DOHH2 (cell line): ENCODE results near the gene FMNL2.

ENCODE experiments used
- H3F3A ChIP-seq: fragments of 200-600 bp; sonication (generic), shearing (Covaris generic); 2 replicates; pipeline ENCODE4 v1.6.0; 2016; ENCODE audit warnings: antibody characterized with exemption, mild to moderate bottlenecking; ENCODE audit not compliant: control insufficient read depth, insufficient read depth
- H3K27ac ChIP-seq: fragments of 200-600 bp; sonication (generic); 2 replicates; pipeline ENCODE4 v1.5.1; 2014; ENCODE audit warnings: low read depth, mild to moderate bottlenecking, low read length, moderate library complexity
- H3K27me3 ChIP-seq: fragments of 200-600 bp; sonication (generic); 2 replicates; pipeline ENCODE4 v1.6.1; 2014; ENCODE audit warnings: mild to moderate bottlenecking, low read length, mixed read lengths; ENCODE audit not compliant: control insufficient read depth
- H3K36me3 ChIP-seq: fragments of 200-600 bp; sonication (generic); 2 replicates; pipeline ENCODE4 v1.6.1; 2014; ENCODE audit warnings: mild to moderate bottlenecking, low read length, moderate library complexity, mixed read lengths; ENCODE audit not compliant: control insufficient read depth
- H3K4me1 ChIP-seq: fragments of 200-600 bp; sonication (generic); 2 replicates; pipeline ENCODE4 v1.6.1; 2014; ENCODE audit warnings: mild to moderate bottlenecking, low read length, mixed read lengths; ENCODE audit not compliant: control insufficient read depth
- H3K4me2 ChIP-seq: fragments of 200-600 bp; sonication (generic); 2 replicates; pipeline ENCODE4 v1.6.0; 2014; ENCODE audit warnings: mild to moderate bottlenecking, low read length, moderate library complexity
- H3K4me3 ChIP-seq: fragments of 200-600 bp; sonication (generic); 2 replicates; pipeline ENCODE4 v1.5.1; 2014; ENCODE audit warnings: mild to moderate bottlenecking, low read length, mixed read lengths
- H3K79me2 ChIP-seq: fragments of 200-600 bp; sonication (generic); 2 replicates; pipeline ENCODE4 v1.6.1; 2014; ENCODE audit warnings: mild to moderate bottlenecking, low read length, mixed read lengths; ENCODE audit not compliant: control insufficient read depth
- H3K9me2 ChIP-seq: fragments of 200-600 bp; sonication (generic); replicated peaks from 2 replicates; pipeline ENCODE4 v1.6.1; 2014; ENCODE audit warnings: mild to moderate bottlenecking, low read length, mixed read lengths; ENCODE audit not compliant: control insufficient read depth
- H3K9me3 ChIP-seq: fragments of 200-600 bp; sonication (generic); 2 replicates; pipeline ENCODE4 v1.6.1; 2014; ENCODE audit warnings: antibody characterized with exemption, low read length, mixed read lengths; ENCODE audit not compliant: control insufficient read depth, insufficient read depth
- H4K20me1 ChIP-seq: fragments of 200-600 bp; sonication (generic); 2 replicates; pipeline ENCODE4 v1.6.0; 2014; ENCODE audit warnings: low read depth, mild to moderate bottlenecking, antibody characterized with exemption, low read length, moderate library complexity; ENCODE audit not compliant: control insufficient read depth, insufficient read depth
- EZH2phosphoT487 ChIP-seq: fragments of 200-600 bp; sonication (generic); IDR thresholded peaks from 2 replicates; pipeline ENCODE4 v1.6.1; 2017; ENCODE audit warnings: borderline replicate concordance, mild to moderate bottlenecking, antibody characterized with exemption, low read length, moderate library complexity, mixed read lengths
- TF ChIP-seq, protein P1 (sequence below): fragments of 200-600 bp; sonication (generic); IDR thresholded peaks from one replicate; pipeline ENCODE4 v1.5.1; 2014; ENCODE audit warnings: antibody characterized with exemption, mild to moderate bottlenecking, low read depth, low read length; ENCODE audit not compliant: poor library complexity, severe bottlenecking

Gene FMNL2

DNA sequence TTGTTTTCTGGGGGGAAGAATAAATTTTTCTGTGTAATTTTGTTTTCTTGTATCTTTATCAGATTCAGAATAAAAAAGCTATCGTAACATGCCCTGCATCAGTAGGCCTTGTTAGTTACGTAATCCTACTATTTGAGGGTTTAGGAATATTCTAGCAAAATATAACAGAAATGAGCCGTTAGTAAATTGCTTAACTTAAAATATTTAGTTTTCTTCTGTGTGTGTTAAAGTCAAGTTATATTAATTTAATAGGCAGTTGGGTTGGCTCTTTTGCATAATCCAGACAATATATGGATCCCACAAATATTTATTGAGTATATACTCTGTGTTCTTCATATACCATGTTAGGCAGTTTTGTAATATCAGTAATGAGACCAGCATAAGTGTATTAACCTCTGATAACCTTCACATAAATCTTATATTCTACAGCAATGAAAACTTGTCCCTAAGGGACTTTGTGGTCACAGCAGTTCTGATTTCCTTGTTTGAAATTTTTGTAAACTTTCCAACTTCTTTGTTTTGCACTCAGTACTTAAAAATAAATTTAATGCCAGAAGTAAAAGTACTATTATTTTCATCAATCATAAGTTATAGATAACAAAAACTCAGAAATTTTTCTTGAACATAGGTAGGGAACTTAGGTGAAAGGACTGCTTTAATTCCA lies 151.9 kb downstream of the FMNL2 start:
- peaks cover 17% of the 10 kb centered on the region for H3K27me3 ChIP-seq
- H3K27ac ChIP-seq = no peak overlapping the region
- H3K9me3 ChIP-seq = no peaks in the 10 kb centered on the region
- H4K20me1 ChIP-seq = no peaks in the 10 kb centered on the region
- no peaks in the 10 kb centered on the region for H3K79me2 ChIP-seq
- H3K4me2 ChIP-seq = no peak overlapping the region
- no peak overlapping the region for H3K4me3 ChIP-seq
- no peak for TF ChIP-seq EZH2phosphoT487
- TF ChIP-seq, protein P1, sequence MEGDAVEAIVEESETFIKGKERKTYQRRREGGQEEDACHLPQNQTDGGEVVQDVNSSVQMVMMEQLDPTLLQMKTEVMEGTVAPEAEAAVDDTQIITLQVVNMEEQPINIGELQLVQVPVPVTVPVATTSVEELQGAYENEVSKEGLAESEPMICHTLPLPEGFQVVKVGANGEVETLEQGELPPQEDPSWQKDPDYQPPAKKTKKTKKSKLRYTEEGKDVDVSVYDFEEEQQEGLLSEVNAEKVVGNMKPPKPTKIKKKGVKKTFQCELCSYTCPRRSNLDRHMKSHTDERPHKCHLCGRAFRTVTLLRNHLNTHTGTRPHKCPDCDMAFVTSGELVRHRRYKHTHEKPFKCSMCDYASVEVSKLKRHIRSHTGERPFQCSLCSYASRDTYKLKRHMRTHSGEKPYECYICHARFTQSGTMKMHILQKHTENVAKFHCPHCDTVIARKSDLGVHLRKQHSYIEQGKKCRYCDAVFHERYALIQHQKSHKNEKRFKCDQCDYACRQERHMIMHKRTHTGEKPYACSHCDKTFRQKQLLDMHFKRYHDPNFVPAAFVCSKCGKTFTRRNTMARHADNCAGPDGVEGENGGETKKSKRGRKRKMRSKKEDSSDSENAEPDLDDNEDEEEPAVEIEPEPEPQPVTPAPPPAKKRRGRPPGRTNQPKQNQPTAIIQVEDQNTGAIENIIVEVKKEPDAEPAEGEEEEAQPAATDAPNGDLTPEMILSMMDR = no peak
- H3F3A ChIP-seq = no peaks in the 10 kb centered on the region
- no peaks in the 10 kb centered on the region for H3K36me3 ChIP-seq
- H3K4me1 ChIP-seq = no peaks in the 10 kb centered on the region
- H3K9me2 ChIP-seq = no peaks in the 10 kb centered on the region

DNA sequence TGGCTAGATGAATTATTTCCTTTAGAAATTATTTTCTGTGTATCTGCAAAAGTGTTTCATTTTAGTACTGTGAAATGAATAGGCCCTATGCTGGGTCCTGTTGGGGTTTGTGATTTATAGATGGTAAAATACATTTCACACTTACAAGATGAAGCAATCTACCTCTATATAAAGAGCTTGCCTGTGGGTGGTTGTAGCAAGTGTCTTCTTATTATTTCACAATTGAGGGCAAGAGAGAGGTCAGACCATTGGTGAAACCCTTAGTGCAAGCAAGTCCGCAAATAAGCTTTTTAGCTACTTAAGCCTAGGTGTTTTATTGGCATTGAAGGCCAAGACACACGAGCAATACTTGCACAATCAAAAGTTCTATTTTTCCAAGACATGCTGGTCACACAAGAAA lies 153.1 kb downstream of the FMNL2 start:
- Histone ChIP-seq H3K9me2 (no peaks in the 10 kb centered on the region), H3K79me2 (no peaks in the 10 kb centered on the region), H3K27me3 (peaks cover 17% of the 10 kb centered on the region), H3K9me3 (no peaks in the 10 kb centered on the region), H3K4me2 (no peak overlapping the region), H3F3A (no peaks in the 10 kb centered on the region), H3K4me3 (no peak overlapping the region), H3K27ac (no peak overlapping the region), H3K4me1 (no peaks in the 10 kb centered on the region), H4K20me1 (no peaks in the 10 kb centered on the region), H3K36me3 (no peaks in the 10 kb centered on the region)
- TF ChIP-seq, protein P1 = no peak
- TF ChIP-seq EZH2phosphoT487 = no peak

DNA sequence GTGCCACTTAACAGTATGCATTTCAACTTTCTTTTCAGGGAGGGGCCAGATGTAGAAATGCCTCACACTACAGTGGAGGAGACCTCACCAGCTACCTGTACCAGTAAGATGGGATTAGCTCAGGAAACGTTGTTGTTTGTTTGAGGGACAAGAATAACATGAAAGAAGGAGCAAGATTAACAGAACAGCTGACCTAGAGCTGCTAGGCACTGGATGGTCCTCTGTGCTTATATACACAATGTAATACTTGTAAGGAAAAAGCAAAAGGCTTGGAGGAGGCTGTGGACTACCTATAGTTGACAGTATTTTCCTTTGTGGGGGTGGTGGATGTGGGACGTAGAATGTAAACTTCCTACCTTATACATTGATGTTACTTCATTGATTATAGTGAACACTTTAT lies 154.4 kb downstream of the FMNL2 start:
- Histone ChIP-seq H3K36me3 (no peaks in the 10 kb centered on the region), H3K9me2 (no peaks in the 10 kb centered on the region), H3K4me2 (no peak overlapping the region), H3K27me3 (peaks cover 17% of the 10 kb centered on the region), H3F3A (no peaks in the 10 kb centered on the region), H4K20me1 (no peaks in the 10 kb centered on the region), H3K4me1 (no peaks in the 10 kb centered on the region), H3K4me3 (no peak overlapping the region), H3K9me3 (no peaks in the 10 kb centered on the region), H3K79me2 (no peaks in the 10 kb centered on the region), H3K27ac (no peak overlapping the region)
- no peak for TF ChIP-seq EZH2phosphoT487
- TF ChIP-seq, protein P1 = no peak
